ENCODE results near the gene MAP3K14.

DNA sequence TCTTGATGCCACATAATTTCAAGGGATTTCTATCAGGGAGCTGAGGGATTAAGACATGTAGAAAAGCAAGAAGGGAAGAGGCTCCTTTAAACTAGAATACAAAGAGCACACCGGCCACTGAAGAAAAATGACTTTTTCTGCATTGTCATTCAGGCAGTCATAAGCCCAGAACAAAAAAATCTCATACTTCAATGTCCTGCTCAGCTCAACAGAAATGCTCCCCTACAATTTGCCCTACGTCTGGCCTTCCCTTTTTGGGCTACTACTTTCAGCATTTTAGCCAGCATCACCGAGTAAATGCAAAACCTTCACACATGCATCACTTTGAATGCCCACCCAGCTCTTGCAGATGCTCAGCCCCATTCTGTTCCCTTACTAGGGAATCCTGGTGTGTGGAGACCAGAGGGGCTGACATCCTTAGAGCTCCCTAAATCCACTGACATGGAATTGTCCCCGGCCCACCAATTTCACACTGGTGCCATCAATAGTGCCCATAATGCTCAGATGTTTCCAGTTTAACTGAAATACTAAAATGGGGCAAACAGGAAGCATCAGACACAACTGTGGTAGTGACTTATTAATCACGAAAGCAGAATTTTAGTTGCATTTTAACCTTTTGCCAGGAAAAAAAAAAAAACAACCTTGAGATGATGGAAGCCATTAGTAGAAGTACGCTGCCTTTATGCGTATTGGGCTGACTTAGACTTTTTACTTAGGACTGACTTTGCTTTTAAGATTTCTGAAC is 2.7 kb downstream of the MAP3K14 start:
- TF ChIP-seq TAF1 (IDR thresholded peaks at IDR 0.05; ENCODE audit: borderline replicate concordance, insufficient read depth, low read length) (no peak), POLR2AphosphoS5 (IDR thresholded peaks at IDR 0.05; ENCODE audit: low read depth, low read length) (no peak)

Data from PFSK-1 (cell line).